SK-N-SH (cell line): ENCODE results near the gene VGLL4. TPM values are rescaled to one million over a fixed set of nuclear protein-coding genes. Genes with fewer than 3 reads are reported as not detected.

Source experiments
- CTCF ChIA-PET: fragments of 300-600, 350-600 bp; formaldehyde crosslinking; extraction: SDS; loops from one replicate; lab custom pipeline; 2021; lab: Yijun Ruan, JAX
- POLR2A ChIA-PET: fragments of 350-600 bp; sonication (Branson Sonifier 250); formaldehyde crosslinking; extraction: SDS; loops from one replicate; lab custom pipeline; 2020; ENCODE audit warnings: antibody characterized with exemption, inconsistent platforms; lab: Yijun Ruan, JAX
- DNase-seq: peaks from one replicate; pipeline ENCODE4 v3.0.0; 2012
- H2AFZ ChIP-seq: fragments of 200-600 bp; sonication (generic); 2 replicates; pipeline ENCODE4 v1.8.1; 2016; ENCODE audit warnings: antibody characterized with exemption, mild to moderate bottlenecking, low read depth
- H3F3A ChIP-seq: fragments of 200-600 bp; sonication (generic); replicated peaks from 2 replicates; pipeline ENCODE3; 2016; ENCODE audit warnings: antibody characterized with exemption, mild to moderate bottlenecking; ENCODE audit not compliant: insufficient read depth
- H3K27ac ChIP-seq, 2 experiments: fragments of 200-500 bp in 1 of 2; fragments of 200-600 bp in 1 of 2; sonication (Bioruptor generic) in 1 of 2; sonication (generic), shearing (Covaris generic) in 1 of 2; 2 replicates each; pipeline versions ENCODE4 v1.5.1 to v1.6.1; 2014 to 2016; ENCODE audit warnings: low read depth in 2 of 2, inconsistent platforms in 1 of 2, low read length in 1 of 2, mild to moderate bottlenecking in 1 of 2, mixed read lengths in 1 of 2
- H3K27me3 ChIP-seq: fragments of 200-600 bp; sonication (generic), shearing (Covaris generic); 2 replicates; pipeline ENCODE4 v1.6.1; 2016; ENCODE audit warnings: mixed run types; ENCODE audit not compliant: insufficient read depth
- H3K36me3 ChIP-seq, 2 experiments: fragments of 200-500 bp in 1 of 2; fragments of 200-600 bp in 1 of 2; sonication (Bioruptor generic) in 1 of 2; sonication (generic) in 1 of 2; replicated peaks in 1 of 2; 2 replicates each; pipeline versions ENCODE3 to v1.5.1; 2014 to 2016; ENCODE audit warnings: low read length in 1 of 2, mild to moderate bottlenecking in 1 of 2; ENCODE audit not compliant: insufficient read depth in 2 of 2, control insufficient read depth in 1 of 2
- H3K4me1 ChIP-seq, 2 experiments: fragments of 200-500 bp in 1 of 2; fragments of 200-600 bp in 1 of 2; sonication (Bioruptor generic) in 1 of 2; sonication (generic), shearing (Covaris generic) in 1 of 2; 2 replicates each; pipeline versions ENCODE4 v1.5.1 to v1.6.1; 2014 to 2016; ENCODE audit warnings: low read depth in 1 of 2, low read length in 1 of 2, mixed run types in 1 of 2; ENCODE audit not compliant: insufficient read depth in 2 of 2, control insufficient read depth in 1 of 2
- H3K4me2 ChIP-seq: fragments of 200-600 bp; sonication (generic), shearing (Covaris generic); 2 replicates; pipeline ENCODE4 v1.6.1; 2017; ENCODE audit warnings: mixed run types
- H3K4me3 ChIP-seq, 2 experiments: fragments of 200-500 bp in 1 of 2; fragments of 200-600 bp in 1 of 2; sonication (Bioruptor generic) in 1 of 2; sonication (generic), shearing (Covaris generic) in 1 of 2; 2 replicates each; pipeline versions ENCODE4 v1.5.1 to v1.8.1; 2014 to 2016; ENCODE audit warnings: low read depth in 2 of 2, inconsistent platforms in 1 of 2, low read length in 1 of 2, mild to moderate bottlenecking in 1 of 2, mixed read lengths in 1 of 2, moderate library complexity in 1 of 2
- H3K79me2 ChIP-seq: fragments of 200-600 bp; sonication (generic); 2 replicates; pipeline ENCODE4 v1.8.1; 2017; ENCODE audit warnings: mild to moderate bottlenecking; ENCODE audit not compliant: insufficient read depth
- H3K9ac ChIP-seq: fragments of 200-600 bp; sonication (generic); 2 replicates; pipeline ENCODE4 v1.6.1; 2017; ENCODE audit warnings: mixed run types
- H3K9me2 ChIP-seq: fragments of 200-600 bp; sonication (generic); 2 replicates; pipeline ENCODE4 v1.6.1; 2017; ENCODE audit warnings: mixed run types
- H3K9me3 ChIP-seq: fragments of 200-600 bp; sonication (generic); 2 replicates; pipeline ENCODE4 v1.6.1; 2017; ENCODE audit warnings: mixed run types, mild to moderate bottlenecking, moderate library complexity
- H4K20me1 ChIP-seq: fragments of 200-600 bp; sonication (generic); 2 replicates; pipeline ENCODE4 v1.6.1; 2017; ENCODE audit warnings: mild to moderate bottlenecking, mixed run types; ENCODE audit not compliant: insufficient read depth
- FOXM1 ChIP-seq: IDR thresholded peaks from 2 replicates; pipeline ENCODE4 v1.4.0; 2012; ENCODE audit warnings: low read depth, mild to moderate bottlenecking
- JUND ChIP-seq: IDR thresholded peaks from 2 replicates; pipeline ENCODE4 v1.4.0; 2012
- MEF2A ChIP-seq: IDR thresholded peaks from 2 replicates; pipeline ENCODE4 v1.4.0; 2012; ENCODE audit warnings: low read depth, borderline replicate concordance
- NFIC ChIP-seq: IDR thresholded peaks from 2 replicates; pipeline ENCODE4 v1.4.0; 2012; ENCODE audit warnings: borderline replicate concordance
- NRF1 ChIP-seq: IDR thresholded peaks from 2 replicates; pipeline ENCODE4 v1.6.1; 2012; ENCODE audit warnings: low read depth, mild to moderate bottlenecking, low read length
- SIN3A ChIP-seq: IDR thresholded peaks from 2 replicates; pipeline ENCODE4 v1.6.1; 2012; ENCODE audit warnings: low read depth, mild to moderate bottlenecking, low read length, moderate library complexity, borderline replicate concordance
- WGBS: methylation state at CpG from one replicate; pipeline ENCODE4 v1.1.6; 2017; ENCODE audit warnings: low lambda C conversion rate; 5-methylcytosine and 5-hydroxymethylcytosine counted together
- polyA plus RNA-seq, 3 experiments: library from polyadenylated mRNA; depleted of rRNA; stranded (reverse); fragments of >200 nt; gene quantifications; 2 replicates each; pipeline ENCODE4 v1.2.3, GENCODE V29; 2012
- TF ChIP-seq, protein P1 (sequence below): fragments of 200-600 bp; sonication (generic); IDR thresholded peaks from 2 replicates; pipeline ENCODE4 v1.6.1; 2017; ENCODE audit warnings: antibody characterized with exemption, mild to moderate bottlenecking, moderate library complexity
- TF ChIP-seq, protein P2 (sequence below): fragments of 150-350 bp; IDR thresholded peaks from 2 replicates; pipeline ENCODE4 v1.6.1; 2017; ENCODE audit warnings: antibody characterized with exemption, low read length, low read depth, borderline replicate concordance
- TF ChIP-seq, protein P3 (sequence below): IDR thresholded peaks from 2 replicates; pipeline ENCODE4 v1.6.1; 2012; ENCODE audit warnings: mild to moderate bottlenecking, low read depth, low read length, moderate library complexity

VGLL4 gene
- polyA plus RNA-seq, 1 of the 3 experiments (the other 2 are of a cell fraction): 48.9 TPM

DNA sequence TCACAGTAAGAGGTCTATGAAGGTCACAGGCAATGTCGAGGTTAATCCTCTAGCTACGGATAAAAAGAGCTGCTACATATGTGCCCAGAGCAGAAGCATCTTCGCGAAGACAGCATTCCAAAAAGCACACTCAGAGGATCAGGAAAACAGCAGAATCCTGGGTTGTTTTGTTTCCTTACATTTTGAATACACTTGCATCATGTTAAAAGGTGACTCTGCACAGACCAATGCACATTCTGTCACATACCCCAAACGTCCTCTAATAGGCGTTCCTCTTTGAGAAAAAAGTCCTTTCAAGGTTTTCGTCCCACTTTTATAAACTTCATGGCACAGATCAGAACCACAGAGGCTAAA, 52.7 kb downstream of the VGLL4 start:
- Histone ChIP-seq H3K9me3 (no peaks in the 10 kb centered on the region), H4K20me1 (peaks cover 89% of the 10 kb centered on the region), H3F3A (no peaks in the 10 kb centered on the region), H3K4me2 (peak overlapping the region; percentile 7), H2AFZ (no peak overlapping the region), H3K36me3 (peaks cover 3 to 15% of the 10 kb centered on the region in 2 experiments), H3K9me2 (no peaks in the 10 kb centered on the region), H3K79me2 (peaks cover 96% of the 10 kb centered on the region), H3K27ac (peak overlapping the region; percentile 67 to 75), H3K27me3 (no peaks in the 10 kb centered on the region), H3K9ac (peak overlapping the region; percentile 29), H3K4me3 (0 out of 4 replicates have a peak overlapping the region, but pooled peaks of 1 of the 2 experiments have one; percentile 21), H3K4me1 (peaks cover 39 to 49% of the 10 kb centered on the region in 2 experiments)
- TF ChIP-seq, protein P1, sequence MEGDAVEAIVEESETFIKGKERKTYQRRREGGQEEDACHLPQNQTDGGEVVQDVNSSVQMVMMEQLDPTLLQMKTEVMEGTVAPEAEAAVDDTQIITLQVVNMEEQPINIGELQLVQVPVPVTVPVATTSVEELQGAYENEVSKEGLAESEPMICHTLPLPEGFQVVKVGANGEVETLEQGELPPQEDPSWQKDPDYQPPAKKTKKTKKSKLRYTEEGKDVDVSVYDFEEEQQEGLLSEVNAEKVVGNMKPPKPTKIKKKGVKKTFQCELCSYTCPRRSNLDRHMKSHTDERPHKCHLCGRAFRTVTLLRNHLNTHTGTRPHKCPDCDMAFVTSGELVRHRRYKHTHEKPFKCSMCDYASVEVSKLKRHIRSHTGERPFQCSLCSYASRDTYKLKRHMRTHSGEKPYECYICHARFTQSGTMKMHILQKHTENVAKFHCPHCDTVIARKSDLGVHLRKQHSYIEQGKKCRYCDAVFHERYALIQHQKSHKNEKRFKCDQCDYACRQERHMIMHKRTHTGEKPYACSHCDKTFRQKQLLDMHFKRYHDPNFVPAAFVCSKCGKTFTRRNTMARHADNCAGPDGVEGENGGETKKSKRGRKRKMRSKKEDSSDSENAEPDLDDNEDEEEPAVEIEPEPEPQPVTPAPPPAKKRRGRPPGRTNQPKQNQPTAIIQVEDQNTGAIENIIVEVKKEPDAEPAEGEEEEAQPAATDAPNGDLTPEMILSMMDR: no peak
- ChIA-PET POLR2A (no interaction called here), CTCF (interaction anchor here (1.0 kb wide), 1 partner anchor 256 kb away, joined by 3 read pairs; no protein-coding TSS in a partner anchor)
- DNase-seq: no peak
- WGBS: 64% methylated on average over 7 of the region's 7 CpGs

DNA sequence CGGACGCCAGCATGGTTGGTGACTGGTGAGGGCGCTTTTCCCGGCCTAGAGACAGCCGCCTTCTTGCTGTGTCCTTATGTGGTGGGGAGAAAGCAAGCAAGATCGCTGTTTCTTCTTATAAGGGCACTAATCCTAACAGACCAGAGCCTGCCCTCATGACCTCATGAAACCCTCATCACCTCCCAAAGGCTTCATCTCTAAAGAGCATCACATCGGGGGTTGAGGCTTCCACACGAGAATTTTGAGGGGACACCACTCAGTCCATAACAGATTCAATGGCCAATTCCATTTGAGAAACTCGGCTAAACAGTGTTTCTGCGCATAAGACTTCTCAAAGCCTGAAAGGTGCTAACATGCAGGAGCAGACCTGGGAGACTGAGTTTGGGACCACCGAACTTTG, 54.0 kb downstream of the VGLL4 start:
- Histone ChIP-seq H3K36me3 (peaks cover 3 to 15% of the 10 kb centered on the region in 2 experiments), H3K9ac (no peak overlapping the region), H3F3A (no peaks in the 10 kb centered on the region), H3K27ac (no peak overlapping the region; a peak in 1 of 4 replicates), H3K4me1 (peaks cover 41 to 56% of the 10 kb centered on the region in 2 experiments), H3K79me2 (peaks cover 100% of the 10 kb centered on the region)
- POLR2A ChIA-PET: no interaction called here
- CTCF ChIA-PET: interaction anchor here (0.9 to 1.0 kb wide), 2 partner anchors 205 to 254 kb away, joined by 3 read pairs; no protein-coding TSS in a partner anchor
- no peak for TF ChIP-seq MEF2A
- no peak for TF ChIP-seq JUND
- TF ChIP-seq, protein P2, sequence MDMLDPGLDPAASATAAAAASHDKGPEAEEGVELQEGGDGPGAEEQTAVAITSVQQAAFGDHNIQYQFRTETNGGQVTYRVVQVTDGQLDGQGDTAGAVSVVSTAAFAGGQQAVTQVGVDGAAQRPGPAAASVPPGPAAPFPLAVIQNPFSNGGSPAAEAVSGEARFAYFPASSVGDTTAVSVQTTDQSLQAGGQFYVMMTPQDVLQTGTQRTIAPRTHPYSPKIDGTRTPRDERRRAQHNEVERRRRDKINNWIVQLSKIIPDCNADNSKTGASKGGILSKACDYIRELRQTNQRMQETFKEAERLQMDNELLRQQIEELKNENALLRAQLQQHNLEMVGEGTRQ: no peak
- TF ChIP-seq, protein P3, sequence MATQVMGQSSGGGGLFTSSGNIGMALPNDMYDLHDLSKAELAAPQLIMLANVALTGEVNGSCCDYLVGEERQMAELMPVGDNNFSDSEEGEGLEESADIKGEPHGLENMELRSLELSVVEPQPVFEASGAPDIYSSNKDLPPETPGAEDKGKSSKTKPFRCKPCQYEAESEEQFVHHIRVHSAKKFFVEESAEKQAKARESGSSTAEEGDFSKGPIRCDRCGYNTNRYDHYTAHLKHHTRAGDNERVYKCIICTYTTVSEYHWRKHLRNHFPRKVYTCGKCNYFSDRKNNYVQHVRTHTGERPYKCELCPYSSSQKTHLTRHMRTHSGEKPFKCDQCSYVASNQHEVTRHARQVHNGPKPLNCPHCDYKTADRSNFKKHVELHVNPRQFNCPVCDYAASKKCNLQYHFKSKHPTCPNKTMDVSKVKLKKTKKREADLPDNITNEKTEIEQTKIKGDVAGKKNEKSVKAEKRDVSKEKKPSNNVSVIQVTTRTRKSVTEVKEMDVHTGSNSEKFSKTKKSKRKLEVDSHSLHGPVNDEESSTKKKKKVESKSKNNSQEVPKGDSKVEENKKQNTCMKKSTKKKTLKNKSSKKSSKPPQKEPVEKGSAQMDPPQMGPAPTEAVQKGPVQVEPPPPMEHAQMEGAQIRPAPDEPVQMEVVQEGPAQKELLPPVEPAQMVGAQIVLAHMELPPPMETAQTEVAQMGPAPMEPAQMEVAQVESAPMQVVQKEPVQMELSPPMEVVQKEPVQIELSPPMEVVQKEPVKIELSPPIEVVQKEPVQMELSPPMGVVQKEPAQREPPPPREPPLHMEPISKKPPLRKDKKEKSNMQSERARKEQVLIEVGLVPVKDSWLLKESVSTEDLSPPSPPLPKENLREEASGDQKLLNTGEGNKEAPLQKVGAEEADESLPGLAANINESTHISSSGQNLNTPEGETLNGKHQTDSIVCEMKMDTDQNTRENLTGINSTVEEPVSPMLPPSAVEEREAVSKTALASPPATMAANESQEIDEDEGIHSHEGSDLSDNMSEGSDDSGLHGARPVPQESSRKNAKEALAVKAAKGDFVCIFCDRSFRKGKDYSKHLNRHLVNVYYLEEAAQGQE: no peak
- TF ChIP-seq NRF1: no peak
- TF ChIP-seq SIN3A: no peak
- no peak for TF ChIP-seq FOXM1
- TF ChIP-seq NFIC: no peak
- TF ChIP-seq, all 33 proteins: peak for 0
- Histone ChIP-seq H3K4me3 (no peak overlapping the region), H3K9me2 (no peaks in the 10 kb centered on the region), H3K27me3 (no peaks in the 10 kb centered on the region), H3K9me3 (no peaks in the 10 kb centered on the region), H4K20me1 (peaks cover 95% of the 10 kb centered on the region), H3K4me2 (no peak overlapping the region), H2AFZ (no peak overlapping the region)
- 91% methylated on average over 11 of the region's 11 CpGs for WGBS
- DNase-seq: no peak
